ENCODE results near the gene GUSB. TPM values are rescaled to one million over a fixed set of nuclear protein-coding genes. Genes with fewer than 3 reads are reported as not detected.
"Not testable (repeated sequence)": the region's sequence is repeated elsewhere in the genome, so short reads cannot be mapped to it uniquely, and the experiment has no call there.

GUSB gene
- total RNA-seq, 1 experiment from 2014 or later = 36.5 TPM

- BruUV-seq (replicated peaks) = no TSS peak
- Mint-ChIP-seq H3K27ac (ENCODE audit: unreplicated experiment) (no peak overlapping the region), H3K9me3 (ENCODE audit: low read depth, unreplicated experiment) (no peaks in the 10 kb centered on the region), H3K36me3 (ENCODE audit: insufficient read depth, unreplicated experiment) (no peaks in the 10 kb centered on the region), H3K4me3 (ENCODE audit: low read depth, unreplicated experiment) (no peak overlapping the region), H3K4me1 (ENCODE audit: low read depth, unreplicated experiment) (no peaks in the 10 kb centered on the region), H3K27me3 (ENCODE audit: unreplicated experiment) (no peaks in the 10 kb centered on the region)
- intact Hi-C loops (cut with micrococcal nuclease; ENCODE audit: unreplicated experiment) = no loop called here
- TF ChIP-seq CTCF (IDR thresholded peaks at IDR 0.05; ENCODE audit: unreplicated experiment) = no peak
- CTCF ChIA-PET = no interaction called here
- DNase-seq = no peak
Measured at GRCh38 chr7:65989694-65990080, 7.7 kb upstream of the GUSB start.

GRCh38 chr7:65988503-65988902 is 6.5 kb upstream of the GUSB start:
- H3K27ac Mint-ChIP-seq (ENCODE audit: unreplicated experiment); H3K36me3 Mint-ChIP-seq (ENCODE audit: insufficient read depth, unreplicated experiment); BruUV-seq (replicated peaks); H3K4me1 Mint-ChIP-seq (ENCODE audit: low read depth, unreplicated experiment); intact Hi-C loops (cut with micrococcal nuclease; ENCODE audit: unreplicated experiment); DNase-seq; CTCF ChIA-PET; H3K9me3 Mint-ChIP-seq (ENCODE audit: low read depth, unreplicated experiment); H3K4me3 Mint-ChIP-seq (ENCODE audit: low read depth, unreplicated experiment); H3K27me3 Mint-ChIP-seq (ENCODE audit: unreplicated experiment): not testable (repeated sequence)

- H3K4me1 Mint-ChIP-seq (ENCODE audit: low read depth, unreplicated experiment) = no peaks in the 10 kb centered on the region
- no peak for DNase-seq
- intact Hi-C loops (cut with micrococcal nuclease; ENCODE audit: unreplicated experiment) = no loop called here
- H3K4me3 Mint-ChIP-seq (ENCODE audit: low read depth, unreplicated experiment) = no peak overlapping the region
- TF ChIP-seq CTCF (IDR thresholded peaks at IDR 0.05; ENCODE audit: unreplicated experiment) = no peak
- H3K27me3 Mint-ChIP-seq (ENCODE audit: unreplicated experiment) = no peaks in the 10 kb centered on the region
- CTCF ChIA-PET = no interaction called here
- BruUV-seq (replicated peaks) = no TSS peak
- no peak overlapping the region for H3K27ac Mint-ChIP-seq (ENCODE audit: unreplicated experiment)
- H3K36me3 Mint-ChIP-seq (ENCODE audit: insufficient read depth, unreplicated experiment) = no peaks in the 10 kb centered on the region
- H3K9me3 Mint-ChIP-seq (ENCODE audit: low read depth, unreplicated experiment) = no peaks in the 10 kb centered on the region
Measured at GRCh38 chr7:65988084-65988483, 6.1 kb upstream of the GUSB start.

GRCh38 chr7:65983965-65984658 is 2.1 kb upstream of the GUSB start:
- Mint-ChIP-seq H3K4me3 (ENCODE audit: low read depth, unreplicated experiment) (no peak overlapping the region), H3K27ac (ENCODE audit: unreplicated experiment) (peak overlapping the region; percentile 42), H3K4me1 (ENCODE audit: low read depth, unreplicated experiment) (no peaks in the 10 kb centered on the region), H3K36me3 (ENCODE audit: insufficient read depth, unreplicated experiment) (peaks cover 22% of the 10 kb centered on the region), H3K9me3 (ENCODE audit: low read depth, unreplicated experiment) (no peaks in the 10 kb centered on the region), H3K27me3 (ENCODE audit: unreplicated experiment) (no peaks in the 10 kb centered on the region)
- no TSS peak for BruUV-seq (replicated peaks)
- DNase-seq = peak; percentile 39
- no peak for TF ChIP-seq CTCF (IDR thresholded peaks at IDR 0.05; ENCODE audit: unreplicated experiment)
- CTCF ChIA-PET = no interaction called here
- intact Hi-C loops (cut with micrococcal nuclease; ENCODE audit: unreplicated experiment) = no loop called here

- TF ChIP-seq CTCF (IDR thresholded peaks at IDR 0.05; ENCODE audit: unreplicated experiment) = no peak
- DNase-seq = peak; percentile 14
- Mint-ChIP-seq H3K4me3 (ENCODE audit: low read depth, unreplicated experiment) (peak overlapping the region; percentile 60), H3K36me3 (ENCODE audit: insufficient read depth, unreplicated experiment) (peaks cover 27% of the 10 kb centered on the region), H3K4me1 (ENCODE audit: low read depth, unreplicated experiment) (no peaks in the 10 kb centered on the region), H3K27ac (ENCODE audit: unreplicated experiment) (no peak overlapping the region), H3K9me3 (ENCODE audit: low read depth, unreplicated experiment) (no peaks in the 10 kb centered on the region), H3K27me3 (ENCODE audit: unreplicated experiment) (no peaks in the 10 kb centered on the region)
- BruUV-seq (replicated peaks) = TSS peak; percentile 39
- intact Hi-C loops (cut with micrococcal nuclease; ENCODE audit: unreplicated experiment) = no loop called here
- CTCF ChIA-PET = no interaction called here
Measured at GRCh38 chr7:65980478-65981250, 1.3 kb downstream of the GUSB start.
